Uterus (tissue), 2 donors: ENCODE data around the gene KIF3B.

Source experiments
- CTCF ChIP-seq, 4 experiments: fragments of 200-600 bp in 2 of 4; fragments of 450-650 bp in 2 of 4; sonication (generic) in 2 of 4; IDR thresholded peaks; one replicate each; pipeline ENCODE4 v1.5.1; 2016 to 2019; ENCODE audit warnings: antibody characterized with exemption in 4 of 4, mild to moderate bottlenecking in 2 of 4, moderate library complexity in 1 of 4
- POLR2A ChIP-seq, 2 donors: fragments of 450-650 bp; IDR thresholded peaks; one replicate each; pipeline ENCODE4 v1.6.1; 2016; ENCODE audit warnings: antibody characterized with exemption in 2 of 2, mild to moderate bottlenecking in 1 of 2, moderate library complexity in 1 of 2

- no peak for TF ChIP-seq CTCF (IDR thresholded peaks at IDR 0.05)
- no peak for TF ChIP-seq POLR2A (IDR thresholded peaks at IDR 0.05)
Measured at GRCh38 chr20:32251470-32251869, 26.0 kb upstream of the KIF3B start.
